Stimulated activated naive CD4-positive, alpha-beta T cell (primary cell): ENCODE measurements around the gene MYOCD.
"Not testable (repeated sequence)": the region's sequence is repeated elsewhere in the genome, so short reads cannot be mapped to it uniquely, and the experiment has no call there.

ENCODE experiments used
- DNase-seq, 6 experiments: peaks; one replicate each; lab custom pipeline; 2025; lab: John Stamatoyannopoulos, UW

MYOCD gene, protein sequence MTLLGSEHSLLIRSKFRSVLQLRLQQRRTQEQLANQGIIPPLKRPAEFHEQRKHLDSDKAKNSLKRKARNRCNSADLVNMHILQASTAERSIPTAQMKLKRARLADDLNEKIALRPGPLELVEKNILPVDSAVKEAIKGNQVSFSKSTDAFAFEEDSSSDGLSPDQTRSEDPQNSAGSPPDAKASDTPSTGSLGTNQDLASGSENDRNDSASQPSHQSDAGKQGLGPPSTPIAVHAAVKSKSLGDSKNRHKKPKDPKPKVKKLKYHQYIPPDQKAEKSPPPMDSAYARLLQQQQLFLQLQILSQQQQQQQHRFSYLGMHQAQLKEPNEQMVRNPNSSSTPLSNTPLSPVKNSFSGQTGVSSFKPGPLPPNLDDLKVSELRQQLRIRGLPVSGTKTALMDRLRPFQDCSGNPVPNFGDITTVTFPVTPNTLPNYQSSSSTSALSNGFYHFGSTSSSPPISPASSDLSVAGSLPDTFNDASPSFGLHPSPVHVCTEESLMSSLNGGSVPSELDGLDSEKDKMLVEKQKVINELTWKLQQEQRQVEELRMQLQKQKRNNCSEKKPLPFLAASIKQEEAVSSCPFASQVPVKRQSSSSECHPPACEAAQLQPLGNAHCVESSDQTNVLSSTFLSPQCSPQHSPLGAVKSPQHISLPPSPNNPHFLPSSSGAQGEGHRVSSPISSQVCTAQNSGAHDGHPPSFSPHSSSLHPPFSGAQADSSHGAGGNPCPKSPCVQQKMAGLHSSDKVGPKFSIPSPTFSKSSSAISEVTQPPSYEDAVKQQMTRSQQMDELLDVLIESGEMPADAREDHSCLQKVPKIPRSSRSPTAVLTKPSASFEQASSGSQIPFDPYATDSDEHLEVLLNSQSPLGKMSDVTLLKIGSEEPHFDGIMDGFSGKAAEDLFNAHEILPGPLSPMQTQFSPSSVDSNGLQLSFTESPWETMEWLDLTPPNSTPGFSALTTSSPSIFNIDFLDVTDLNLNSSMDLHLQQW

DNA sequence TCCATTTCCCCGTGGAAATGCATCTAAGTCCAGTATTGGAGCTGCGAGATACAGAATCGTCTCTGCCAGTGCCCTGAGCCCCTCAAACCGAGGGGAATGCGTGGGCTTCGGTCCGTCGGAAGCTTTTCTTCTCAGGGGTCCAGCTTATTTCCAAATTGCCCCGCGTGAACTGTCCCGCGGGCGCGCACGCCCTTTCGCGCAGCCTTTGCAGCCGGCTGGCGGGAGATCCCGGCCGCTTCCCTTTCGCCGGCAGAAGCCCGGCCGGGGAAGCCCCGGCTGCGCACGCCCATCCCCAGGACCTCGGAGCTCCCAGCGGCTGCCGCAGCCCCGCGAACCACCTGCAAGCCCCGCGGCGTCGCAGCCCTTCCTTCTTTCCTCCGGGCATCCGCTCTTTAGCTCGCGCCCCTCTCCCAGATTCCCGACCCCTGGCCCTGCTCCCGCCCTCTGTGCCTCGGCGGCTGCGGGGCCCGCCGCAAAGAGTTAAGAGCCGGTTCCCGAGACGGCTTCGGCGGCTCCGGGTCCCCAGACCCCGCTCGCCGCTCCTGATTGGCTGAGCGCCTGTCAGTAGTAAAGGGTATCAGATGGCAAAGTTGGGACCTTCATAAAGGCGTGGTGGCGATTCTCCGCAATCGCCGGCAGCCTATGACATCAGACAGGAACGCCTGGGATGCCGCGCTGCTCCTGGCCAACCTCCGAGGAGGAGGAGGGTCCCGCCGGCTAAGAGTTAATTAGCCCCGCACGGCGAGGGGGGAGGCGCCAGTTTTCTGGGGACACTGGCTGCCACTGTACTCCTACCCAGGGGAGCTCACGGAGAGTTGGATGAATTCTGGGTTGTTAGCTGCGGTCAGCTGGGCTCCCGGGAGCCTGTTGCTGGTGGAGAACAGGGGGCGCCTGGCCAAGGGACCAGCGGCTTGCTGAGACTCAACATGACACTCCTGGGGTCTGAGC, at the start of gene MYOCD:
TSS of gene MYOCD (plus strand) at position 628 of the 948 bp plus-strand sequence. CDS start at position 927, 299 bp downstream.
- no peak for DNase-seq

DNA sequence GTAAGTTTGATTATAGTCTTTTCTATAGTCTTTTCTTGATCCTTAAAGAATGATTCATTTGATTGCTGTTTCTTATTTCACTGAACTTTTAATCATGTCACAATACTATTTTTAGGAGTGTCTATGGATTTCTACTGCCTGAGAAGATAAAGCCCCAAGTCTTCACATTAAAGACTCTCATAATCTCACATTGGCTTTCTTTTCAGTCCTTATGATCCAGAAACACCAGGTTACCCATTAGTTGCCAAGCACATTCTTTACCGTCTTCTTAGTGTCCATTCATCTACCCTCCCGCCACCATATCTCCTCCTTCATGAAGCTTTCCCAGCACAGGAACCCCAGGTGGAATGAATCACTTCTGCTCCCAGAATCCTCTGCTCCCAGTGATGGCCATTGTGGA, 49.5 kb upstream of the MYOCD start:
- no peak for DNase-seq

DNA sequence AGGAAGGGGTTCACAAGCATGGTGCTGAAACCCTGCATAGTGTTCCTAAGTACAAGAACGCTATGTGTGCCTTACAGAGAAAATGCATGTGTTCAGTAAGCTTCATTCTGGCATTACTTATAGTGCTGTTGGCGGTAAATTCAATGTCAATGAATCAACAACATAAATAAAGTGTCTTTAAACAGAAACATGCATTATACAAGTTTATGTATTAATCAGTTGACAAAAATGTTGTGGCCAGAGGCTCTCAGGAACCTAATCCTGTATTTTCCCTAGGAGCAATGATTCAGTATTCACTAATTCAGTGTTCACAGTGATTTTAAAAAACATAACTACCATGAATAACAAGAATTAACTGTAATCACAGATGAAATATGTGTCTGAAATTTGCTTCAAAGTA, 47.1 kb upstream of the MYOCD start:
- DNase-seq, result no peak

DNA sequence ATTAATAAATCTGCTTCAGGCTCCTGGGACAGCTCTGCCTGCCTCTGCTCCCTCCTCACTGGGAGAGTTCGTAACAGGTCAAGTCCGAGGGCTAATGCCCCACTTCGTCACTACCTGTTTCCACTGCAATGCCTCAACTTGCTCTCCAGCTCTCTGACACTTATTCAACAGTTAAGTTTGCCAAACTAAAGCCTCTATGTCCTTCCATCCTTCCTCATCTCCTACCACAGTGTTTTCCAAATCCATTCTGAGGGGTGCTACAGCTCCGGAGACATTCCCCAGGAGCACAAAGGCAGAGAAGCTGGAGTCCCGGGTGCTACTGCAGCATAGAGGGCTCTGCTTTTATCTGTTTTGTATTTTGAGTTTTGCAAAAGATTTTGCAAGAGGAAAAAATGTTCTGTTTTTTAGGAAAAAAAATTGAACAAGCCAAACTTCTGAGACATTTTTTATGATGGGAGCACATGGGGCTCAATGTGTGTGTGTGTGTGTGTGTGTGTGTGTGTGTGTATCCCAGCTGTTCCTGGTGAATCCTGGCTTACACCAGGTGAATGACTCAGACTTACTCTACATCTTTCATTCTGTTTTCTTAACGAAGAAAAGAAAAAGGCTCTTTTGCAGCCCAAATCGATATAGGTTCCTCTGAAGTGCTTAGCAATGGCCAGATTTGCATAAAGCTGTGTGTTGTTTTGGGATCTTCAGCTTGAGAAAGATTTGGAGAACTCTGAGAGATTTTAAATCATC, 46.1 kb upstream of the MYOCD start:
- no peak for DNase-seq

DNA sequence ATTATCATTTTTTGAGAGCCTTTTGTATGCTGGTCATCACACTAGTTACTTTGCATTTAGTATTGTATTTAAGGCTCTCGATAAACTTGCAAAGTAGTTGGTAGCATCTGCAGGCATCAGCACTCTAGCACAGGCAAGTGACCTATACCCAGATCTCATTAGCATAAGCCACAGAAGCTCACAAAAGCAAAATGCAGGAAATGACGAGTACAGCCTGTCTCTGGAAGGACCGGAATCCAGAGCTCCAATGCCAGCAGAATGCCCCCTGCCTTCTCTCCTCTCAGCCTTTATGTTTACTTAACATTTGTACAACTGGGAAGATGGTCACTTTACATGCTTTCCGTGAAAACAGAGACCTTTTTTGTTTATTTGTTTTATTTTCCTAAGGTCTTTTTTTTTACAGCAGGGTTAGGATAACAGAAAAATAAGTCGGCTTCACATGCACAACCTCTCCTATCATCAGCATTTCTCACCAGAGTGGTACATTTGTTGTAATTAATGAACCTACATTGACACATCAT, 45.4 kb upstream of the MYOCD start:
- DNase-seq, result no peak

DNA sequence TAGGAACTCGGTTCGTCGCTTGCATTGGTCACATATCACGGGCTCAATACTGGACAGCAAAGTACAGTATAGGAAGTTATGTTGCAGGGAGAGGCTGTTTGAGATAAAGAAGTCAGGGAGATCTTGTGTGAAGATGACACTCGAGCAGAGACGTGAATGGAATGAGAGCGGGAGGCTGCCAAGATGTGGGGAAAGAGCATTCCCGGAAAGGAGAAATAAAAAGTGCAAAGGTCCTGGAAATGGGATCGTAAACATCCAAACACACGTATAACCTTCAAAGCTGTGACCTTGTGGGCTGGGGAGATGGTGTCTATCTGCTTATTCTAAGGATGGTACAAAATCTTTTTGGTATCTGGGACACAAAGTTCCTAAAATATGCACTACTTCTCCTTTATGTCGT, 43.0 kb upstream of the MYOCD start:
- no peak for DNase-seq

DNA sequence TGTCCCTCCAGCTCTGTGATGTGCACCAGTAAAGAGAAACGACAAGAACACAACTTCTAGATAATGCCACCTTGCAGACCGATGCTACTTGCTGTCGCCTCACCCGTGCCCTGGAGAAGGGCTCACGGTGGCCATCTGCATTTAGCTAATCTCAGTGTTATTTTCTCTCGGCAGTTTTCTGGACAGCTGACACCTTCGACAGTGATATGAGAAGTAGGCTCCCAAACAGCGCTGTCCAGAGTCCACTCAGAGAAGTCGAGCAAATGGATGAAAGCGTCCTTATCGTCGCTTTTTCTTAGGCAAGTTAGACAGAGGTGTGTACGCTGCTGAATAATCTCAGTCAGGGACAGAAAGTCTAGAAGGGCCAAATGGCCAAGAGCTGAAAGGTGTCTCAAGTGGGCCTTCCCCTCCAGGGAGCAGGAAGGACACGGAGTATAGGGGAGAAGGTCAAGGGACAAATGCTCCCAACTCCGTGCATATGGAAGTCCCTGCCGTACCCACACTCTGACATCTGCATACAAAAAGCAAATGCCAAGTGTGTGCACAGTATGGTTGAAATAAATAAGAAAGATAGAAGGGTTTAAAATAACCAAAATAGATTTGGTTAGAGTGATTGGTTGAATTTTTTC, 42.4 kb upstream of the MYOCD start:
- DNase-seq, result no peak

DNA sequence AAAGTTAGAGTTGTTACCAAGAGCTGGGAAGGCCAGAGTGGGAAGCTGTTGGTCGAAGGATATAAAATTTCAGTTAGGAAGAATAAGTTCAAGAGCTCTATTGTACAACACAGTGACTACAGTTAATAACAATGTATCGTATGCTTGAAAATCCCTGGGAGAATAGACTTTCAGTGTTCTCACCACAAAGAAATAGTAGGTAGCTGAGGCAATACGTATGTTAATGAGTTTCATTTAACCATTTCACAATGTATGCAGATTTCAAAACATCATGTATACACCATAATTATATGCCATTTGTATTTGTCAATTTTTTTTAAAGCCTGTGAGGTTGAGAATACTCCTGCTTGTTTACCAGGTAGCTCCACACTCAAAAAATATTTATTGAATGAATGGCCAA, 41.5 kb upstream of the MYOCD start:
- DNase-seq, result no peak

DNA sequence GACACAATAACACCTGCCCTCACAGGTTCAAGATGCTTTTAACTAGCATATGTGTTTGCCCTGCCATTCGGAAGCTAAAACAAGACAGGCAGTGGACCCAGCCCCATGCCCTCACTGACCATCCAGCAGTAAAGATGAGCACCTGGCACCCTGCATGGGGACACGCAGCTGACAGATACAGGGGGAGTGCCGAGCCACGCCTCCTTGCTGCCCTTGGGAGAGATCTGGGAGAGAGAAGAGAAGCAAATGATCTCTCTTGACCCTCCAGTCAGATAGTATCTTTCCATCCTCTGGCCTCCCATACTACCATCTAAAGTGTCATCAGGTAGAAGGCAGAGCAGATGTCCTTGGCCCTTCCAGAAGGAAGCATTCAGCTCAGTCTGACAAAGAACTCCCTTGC, 40.6 kb upstream of the MYOCD start:
- no peak for DNase-seq

DNA sequence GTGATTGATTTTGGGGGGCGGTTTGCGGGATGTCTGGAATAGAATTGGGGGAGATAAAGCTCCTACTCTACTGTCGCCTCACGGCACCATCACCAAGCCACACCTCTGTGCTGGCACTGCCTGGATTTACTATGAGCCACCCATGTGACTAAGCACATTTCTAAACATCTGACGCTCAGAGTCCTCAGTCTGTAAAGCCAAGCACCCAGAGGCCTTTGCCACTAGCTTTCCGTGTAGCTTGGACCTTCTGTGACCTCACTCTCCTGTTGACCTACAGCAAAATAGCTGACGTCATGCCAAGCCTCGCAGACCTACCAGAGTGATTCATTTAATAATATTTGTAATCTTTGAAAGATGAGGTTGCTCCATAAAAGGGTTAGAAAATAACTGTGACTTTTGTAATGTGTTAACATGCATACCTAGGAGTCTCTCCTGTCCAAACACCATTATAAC, 38.5 kb upstream of the MYOCD start:
- no peak for DNase-seq

DNA sequence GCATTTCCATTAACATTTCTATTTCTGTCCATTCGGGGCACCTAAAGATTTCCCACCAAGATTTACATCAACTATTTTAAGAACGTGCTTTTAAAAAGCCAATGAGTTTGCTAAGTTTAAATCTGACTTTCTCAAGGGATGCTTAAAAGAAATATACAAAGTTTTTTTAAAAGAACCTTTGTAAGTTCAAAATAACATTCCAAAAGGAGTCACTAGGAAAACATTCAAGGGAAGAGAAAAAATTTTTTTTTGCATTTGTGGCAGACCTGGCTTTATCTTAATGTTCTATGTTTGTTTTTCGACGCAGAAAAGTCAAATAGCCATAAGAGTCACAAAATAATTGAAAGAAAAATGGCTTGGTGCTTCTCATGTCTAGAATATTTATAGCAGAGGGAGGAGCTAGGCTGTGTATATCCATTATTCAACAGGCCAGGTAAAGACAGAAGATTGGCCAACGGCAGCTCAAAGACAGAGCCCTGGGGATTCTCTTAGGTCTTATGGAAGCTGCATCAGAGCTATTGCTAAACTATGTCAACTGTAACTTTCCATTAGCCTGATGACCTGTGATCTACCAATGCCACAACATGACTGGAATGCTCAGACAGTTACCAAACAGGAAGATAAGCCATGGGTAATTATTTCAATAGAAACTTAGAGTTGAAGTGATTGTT, 37.8 kb upstream of the MYOCD start:
- no peak for DNase-seq

DNA sequence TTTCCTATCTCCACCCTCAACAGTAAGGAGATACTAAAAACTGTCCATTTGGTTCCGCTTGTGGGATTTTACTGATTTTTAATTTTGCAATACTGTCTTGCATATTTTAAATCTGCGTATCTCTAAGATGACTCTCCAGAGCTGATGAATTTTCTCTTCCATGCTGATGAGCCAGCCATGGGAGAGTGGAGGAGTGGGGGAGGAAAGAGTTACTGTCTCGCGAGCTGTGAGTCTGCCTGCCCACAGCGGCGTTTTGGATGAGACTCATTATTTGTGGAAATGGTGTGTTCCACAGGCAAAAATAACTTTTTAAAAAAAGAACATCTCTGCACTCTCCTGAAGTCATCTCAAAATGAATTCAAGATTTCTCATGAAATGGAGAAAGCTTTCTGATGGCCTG, 34.6 kb upstream of the MYOCD start:
- no peak for DNase-seq

DNA sequence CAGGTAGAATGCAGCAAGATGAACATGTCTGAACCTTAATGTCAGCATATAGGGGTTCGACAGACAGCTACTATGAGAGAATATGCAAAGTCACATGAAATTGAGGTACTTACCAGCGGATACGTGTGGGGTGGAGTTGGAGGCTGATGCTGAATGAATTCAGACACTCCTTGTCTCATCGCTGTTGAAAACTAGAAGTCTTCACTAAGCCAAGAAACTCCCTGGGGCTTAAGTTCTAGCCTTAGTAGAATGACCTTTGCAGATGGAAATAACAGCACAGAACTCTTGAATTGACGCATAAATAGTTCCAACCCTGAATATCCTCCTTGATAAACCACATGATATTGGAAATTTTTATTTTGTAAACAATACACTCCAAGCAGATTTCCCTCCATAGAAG, 32.9 kb upstream of the MYOCD start:
- DNase-seq, result no peak

DNA sequence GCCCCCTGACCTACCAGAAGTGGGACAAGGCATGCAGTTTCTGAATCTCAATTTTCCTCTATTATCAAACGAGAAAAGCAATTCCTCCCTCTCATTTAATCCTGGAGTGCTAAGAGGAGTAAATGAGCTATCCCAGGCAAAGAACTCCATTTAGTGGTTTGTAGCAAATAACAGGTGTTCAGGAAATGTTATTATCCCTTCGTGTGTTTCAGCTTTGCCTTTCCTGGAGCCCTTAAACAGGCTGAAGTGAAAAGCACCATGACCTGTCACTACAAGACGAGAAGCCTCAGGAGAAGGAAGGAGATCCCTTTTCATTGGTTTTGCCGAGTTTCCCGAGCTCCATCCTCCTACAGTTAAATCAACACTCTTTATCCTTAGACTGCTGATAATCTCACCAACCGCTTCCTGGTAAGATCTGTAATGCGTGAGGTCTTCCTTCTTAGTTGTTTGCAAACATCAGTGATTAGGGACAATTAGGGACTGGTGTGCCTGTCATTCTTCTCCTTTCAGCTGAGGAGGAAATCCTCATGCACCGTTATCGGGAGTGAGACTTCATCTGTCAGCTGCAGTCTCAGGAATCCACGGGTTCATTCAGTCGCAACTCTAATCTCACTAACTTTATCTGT, 30.8 kb upstream of the MYOCD start:
- no peak for DNase-seq

DNA sequence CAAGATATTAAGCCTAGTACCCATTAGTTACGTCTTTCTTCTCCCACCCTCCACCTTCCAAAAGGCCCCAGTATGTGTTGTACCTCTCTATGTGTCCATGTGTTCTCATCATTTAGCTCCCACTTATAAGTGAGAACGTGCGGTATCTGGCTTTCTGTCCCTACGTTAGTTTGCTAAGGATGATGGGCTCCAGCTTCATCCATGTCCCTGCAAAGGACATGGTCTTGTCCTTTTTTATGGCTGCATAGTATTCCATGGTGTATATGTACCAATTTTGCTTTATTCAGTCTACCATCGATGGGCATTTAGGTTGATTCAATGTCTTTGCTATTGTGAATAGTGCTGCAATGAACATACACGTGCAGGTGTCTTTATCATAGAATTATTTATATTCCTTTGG, 29.7 kb upstream of the MYOCD start:
- DNase-seq, result not testable (repeated sequence)

DNA sequence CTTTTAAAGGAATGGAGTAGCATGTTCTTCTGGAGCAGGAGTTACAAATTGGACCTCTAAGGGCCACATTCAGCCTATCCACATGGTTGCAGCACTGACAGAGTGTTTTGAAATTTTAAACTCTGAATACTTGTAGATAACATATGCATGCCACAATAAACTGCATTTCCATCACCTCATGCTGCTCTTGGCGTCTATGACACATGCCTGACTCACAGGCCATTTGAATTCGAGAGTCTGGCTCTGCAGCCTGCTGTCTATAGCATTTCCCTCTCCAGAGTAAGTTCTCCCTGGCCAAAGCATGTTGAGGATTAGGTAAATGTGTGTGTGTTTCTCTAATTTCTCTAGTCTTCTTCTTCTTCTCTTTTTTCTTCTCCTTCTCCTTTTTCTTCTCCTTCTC, 28.7 kb upstream of the MYOCD start:
- DNase-seq, result no peak

DNA sequence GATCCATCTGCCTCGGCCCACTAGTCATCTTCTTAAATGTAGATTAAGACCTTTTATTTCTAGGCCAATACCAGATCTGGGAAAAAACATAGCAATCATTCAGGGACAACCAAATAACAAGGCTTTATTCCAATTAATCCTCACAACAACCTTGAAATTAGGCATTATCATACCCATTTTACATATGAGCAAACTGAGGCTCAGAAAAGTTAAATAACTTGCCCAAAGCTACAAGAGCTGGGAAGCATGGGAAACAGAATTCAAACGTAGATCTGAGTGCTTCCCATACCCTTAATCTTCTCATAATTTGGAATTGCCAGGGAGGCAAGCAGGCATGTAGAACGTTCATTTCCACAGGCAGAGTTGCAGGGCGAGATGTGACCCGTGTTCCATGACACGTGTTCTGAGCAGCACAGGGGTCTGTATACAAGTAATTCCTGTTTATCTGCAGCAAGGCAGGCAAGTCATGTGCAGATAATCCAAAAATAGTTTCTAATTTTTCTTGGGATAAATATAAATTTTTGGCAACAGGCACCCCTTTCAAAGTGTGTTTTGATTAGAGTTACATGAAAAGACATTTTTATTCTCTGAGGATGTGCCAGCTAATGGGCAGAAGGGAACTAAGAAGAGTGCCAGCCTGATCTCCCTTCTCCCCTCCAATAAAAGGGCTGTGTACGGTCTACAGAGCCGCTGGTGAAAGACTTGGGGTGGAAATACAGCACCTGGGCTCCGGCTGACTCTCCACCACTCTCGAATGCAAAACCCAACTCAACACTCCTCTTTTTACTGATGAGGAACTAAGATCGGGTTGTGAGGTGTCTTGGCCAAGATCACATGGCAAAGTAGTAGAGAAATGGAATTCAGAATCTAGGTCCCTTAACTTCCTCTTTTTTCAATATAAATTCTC, 27.7 kb upstream of the MYOCD start:
- DNase-seq, result no peak

DNA sequence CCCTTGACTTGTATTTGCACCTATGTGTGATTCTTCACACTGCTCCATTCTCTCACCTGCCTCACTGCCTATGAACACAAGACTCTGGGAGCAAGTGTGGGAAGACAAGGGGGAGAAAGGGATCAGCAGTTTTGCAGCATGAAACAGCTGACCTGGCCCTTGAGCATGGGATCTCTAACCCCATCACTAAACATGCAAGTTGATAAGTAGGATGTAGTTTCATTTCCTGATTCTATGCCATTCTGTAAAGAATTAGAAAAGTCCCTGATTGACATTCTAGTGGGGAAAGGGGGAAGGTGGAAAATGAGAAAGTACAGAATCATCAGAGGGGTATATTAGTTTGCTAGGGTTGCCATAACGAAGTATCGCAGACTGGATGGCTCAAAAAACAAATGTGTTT, 25.3 kb upstream of the MYOCD start:
- DNase-seq, result no peak
